GM19452 (cell line): ENCODE results near the gene TRIM25.

Experiments
- ATAC-seq: cut with Tn5 transposase; IDR thresholded peaks from one replicate; pipeline ENCODE4 v1.9.1; 2021; ENCODE audit not compliant: unreplicated experiment

Gene TRIM25

GRCh38 chr17:56926704-56927103 lies 12.9 kb upstream of the TRIM25 start:
- ATAC-seq = no peak

- ATAC-seq = no peak
Observed at GRCh38 chr17:56926270-56926669, 12.4 kb upstream of the TRIM25 start.

GRCh38 chr17:56925088-56925487 lies 11.2 kb upstream of the TRIM25 start:
- ATAC-seq = no peak

GRCh38 chr17:56919717-56920116 lies 5.9 kb upstream of the TRIM25 start:
- ATAC-seq = no peak

- no peak for ATAC-seq
Observed at GRCh38 chr17:56918916-56919315, 5.1 kb upstream of the TRIM25 start.

- no peak for ATAC-seq
Observed at GRCh38 chr17:56917559-56918296, 3.9 kb upstream of the TRIM25 start.

GRCh38 chr17:56914581-56915273 lies 878 bp upstream of the TRIM25 start:
- ATAC-seq = no peak

- ATAC-seq = peak; percentile 48
Observed at GRCh38 chr17:56913353-56913866, 439 bp downstream of the TRIM25 start.

- no peak for ATAC-seq
Observed at GRCh38 chr17:56913000-56913311, 893 bp downstream of the TRIM25 start.

GRCh38 chr17:56912105-56912999 lies 1.5 kb downstream of the TRIM25 start:
- ATAC-seq = no peak

- no peak for ATAC-seq
Observed at GRCh38 chr17:56910509-56911235, 3.2 kb downstream of the TRIM25 start.

- ATAC-seq = no peak
Observed at GRCh38 chr17:56909742-56910508, 3.9 kb downstream of the TRIM25 start.

GRCh38 chr17:56908001-56908542 lies 5.8 kb downstream of the TRIM25 start:
- peak; percentile 92 for ATAC-seq

- no peak for ATAC-seq
Observed at GRCh38 chr17:56903560-56903959, 10.3 kb downstream of the TRIM25 start.

GRCh38 chr17:56902348-56902747 lies 11.5 kb downstream of the TRIM25 start:
- no peak for ATAC-seq

- ATAC-seq = no peak
Observed at GRCh38 chr17:56899403-56899802, 14.4 kb downstream of the TRIM25 start.

- no peak for ATAC-seq
Observed at GRCh38 chr17:56898874-56899273, 15.0 kb downstream of the TRIM25 start.

GRCh38 chr17:56897646-56898424 lies 16.0 kb downstream of the TRIM25 start:
- ATAC-seq = no peak

- ATAC-seq = no peak
Observed at GRCh38 chr17:56896968-56897359, 16.9 kb downstream of the TRIM25 start.
